SK-N-MC (cell line): ENCODE measurements around the gene NOP9.
"Not testable (repeated sequence)": the region's sequence is repeated elsewhere in the genome, so short reads cannot be mapped to it uniquely, and the experiment has no call there.

Source experiments
- EZH2 ChIP-seq: fragments of 200-600 bp; sonication (generic); IDR thresholded peaks from one replicate; pipeline ENCODE4 v1.6.1; 2017; ENCODE audit warnings: antibody characterized with exemption
- POLR2AphosphoS5 ChIP-seq: IDR thresholded peaks from 2 replicates; pipeline ENCODE4 v1.6.1; 2012; ENCODE audit warnings: mild to moderate bottlenecking, low read depth, low read length, borderline replicate concordance

GRCh38 chr14:24327914-24328313, 28.3 kb downstream of the NOP9 start:
- not testable (repeated sequence) for TF ChIP-seq EZH2, POLR2AphosphoS5
